Endodermal cell (in vitro differentiated cells): ENCODE data around the gene DENND4A. TPM values are rescaled to one million over a fixed set of nuclear protein-coding genes. Genes with fewer than 3 reads are reported as not detected.
"Not testable (repeated sequence)": the region's sequence is repeated elsewhere in the genome, so short reads cannot be mapped to it uniquely, and the experiment has no call there.

Experiments used
- DNase-seq: peaks from one replicate; pipeline ENCODE4 v3.0.0-alpha.2; 2017
- H3K27ac ChIP-seq: 2 replicates; pipeline ENCODE4 v1.5.1; 2013; ENCODE audit warnings: mild to moderate bottlenecking, low read depth, low read length, moderate library complexity
- H3K27me3 ChIP-seq: 2 replicates; pipeline ENCODE4 v1.6.1; 2013; ENCODE audit warnings: mild to moderate bottlenecking, low read length, moderate library complexity; ENCODE audit not compliant: insufficient read depth, control insufficient read depth, poor library complexity, severe bottlenecking
- H3K36me3 ChIP-seq: 2 replicates; pipeline ENCODE4 v1.7.0; 2013; ENCODE audit warnings: mild to moderate bottlenecking, low read length, moderate library complexity; ENCODE audit not compliant: control insufficient read depth, insufficient read depth
- H3K4me1 ChIP-seq: one replicate; pipeline ENCODE4 v1.7.0; 2013; ENCODE audit warnings: low read length; ENCODE audit not compliant: control insufficient read depth, insufficient read depth
- H3K4me3 ChIP-seq: 2 replicates; pipeline ENCODE4 v1.5.1; 2013; ENCODE audit warnings: mild to moderate bottlenecking, low read length, moderate library complexity
- H3K9ac ChIP-seq: 2 replicates; pipeline ENCODE4 v1.6.1; 2013; ENCODE audit warnings: mild to moderate bottlenecking, low read length, moderate library complexity; ENCODE audit not compliant: poor library complexity, severe bottlenecking; ENCODE audit errors: extremely low read depth
- H3K9me3 ChIP-seq: 2 replicates; pipeline ENCODE4 v1.6.1; 2013; ENCODE audit warnings: mild to moderate bottlenecking, low read length, moderate library complexity; ENCODE audit not compliant: control insufficient read depth
- H3K27ac Mint-ChIP-seq: 2 replicates; pipeline ENCODE4 v1.8.0; 2020; ENCODE audit warnings: mixed read lengths
- H3K27me3 Mint-ChIP-seq: 2 replicates; pipeline ENCODE4 v1.8.0; 2021; ENCODE audit warnings: mild to moderate bottlenecking, mixed read lengths; ENCODE audit not compliant: insufficient read depth
- H3K36me3 Mint-ChIP-seq: 2 replicates; pipeline ENCODE4 v1.8.0; 2020; ENCODE audit warnings: low read depth, mixed read lengths
- H3K4me1 Mint-ChIP-seq: 2 replicates; pipeline ENCODE4 v1.8.0; 2020; ENCODE audit warnings: mixed read lengths
- H3K4me3 Mint-ChIP-seq: 2 replicates; pipeline ENCODE4 v1.8.0; 2020; ENCODE audit warnings: mild to moderate bottlenecking, moderate library complexity, mixed read lengths
- H3K9me3 Mint-ChIP-seq: 2 replicates; pipeline ENCODE4 v1.8.0; 2020; ENCODE audit warnings: mild to moderate bottlenecking, mixed read lengths
- CTCF ChIP-seq: fragments of 200-600 bp; sonication (generic); conservative IDR thresholded peaks from 2 replicates; pipeline ENCODE4 v1.5.0; 2021; ENCODE audit warnings: antibody characterized with exemption, mild to moderate bottlenecking
- WGBS, 2 experiments: methylation state at CpG; one replicate each; pipeline versions ENCODE4 v1.1.5 to v1.1.7; 2013; ENCODE audit warnings: missing lambda C conversion rate in 2 of 2, mixed read lengths in 1 of 2; ENCODE audit not compliant: insufficient coverage in 1 of 2, insufficient read length in 1 of 2; 5-methylcytosine and 5-hydroxymethylcytosine counted together
- total RNA-seq, 2 donors: library from RNA; stranded (reverse); fragmentation: NEBNext Ultra II Directional in 1 of 2; extraction: Animal tissue kit (Norgen Biotek cat#: 25700) in 1 of 2; gene quantifications; 2 replicates in 1 of 2; 3 replicates in 1 of 2; pipeline ENCODE4 v1.2.1, GENCODE V29; 2021

Gene DENND4A
- total RNA-seq, 2 donors from 2014 or later = 7.3 to 9.8 TPM

GRCh38 chr15:65818927-65819562, 27.0 kb upstream of the DENND4A start:
- no peak overlapping the region for H3K27ac Mint-ChIP-seq

GRCh38 chr15:65816441-65816840, 24.3 kb upstream of the DENND4A start:
- no peak overlapping the region for H3K27ac Mint-ChIP-seq
- no peaks in the 10 kb centered on the region for H3K36me3 ChIP-seq
- no peak overlapping the region for H3K4me3 Mint-ChIP-seq
- no peak overlapping the region for H3K9ac ChIP-seq
- no peak overlapping the region for H3K4me3 ChIP-seq
- no peaks in the 10 kb centered on the region for H3K36me3 Mint-ChIP-seq
- DNase-seq = no peak
- no peaks in the 10 kb centered on the region for H3K4me1 ChIP-seq
- WGBS, 2 experiments = 92% methylated on average over 3 of the region's 3 CpGs; no CpG with 5 or more reads in 1 of the 2 experiments
- no peak for TF ChIP-seq CTCF
- H3K4me1 Mint-ChIP-seq = no peaks in the 10 kb centered on the region
- H3K9me3 Mint-ChIP-seq = peaks cover 4% of the 10 kb centered on the region
- H3K27me3 ChIP-seq = no peaks in the 10 kb centered on the region
- H3K27me3 Mint-ChIP-seq = no peaks in the 10 kb centered on the region
- H3K27ac ChIP-seq = no peak overlapping the region
- H3K9me3 ChIP-seq = no peaks in the 10 kb centered on the region

More at GRCh38 chr15:65818927-65819562, 27.0 kb upstream of the DENND4A start:
- Mint-ChIP-seq H3K9me3 (no peaks in the 10 kb centered on the region), H3K27me3 (no peaks in the 10 kb centered on the region), H3K36me3 (no peaks in the 10 kb centered on the region), H3K4me3 (no peak overlapping the region), H3K4me1 (peaks cover 2% of the 10 kb centered on the region)
- H3K27ac ChIP-seq = no peak overlapping the region
- H3K9me3 ChIP-seq = no peaks in the 10 kb centered on the region
- H3K4me3 ChIP-seq = no peak overlapping the region
- no peak overlapping the region for H3K9ac ChIP-seq
- no peak for DNase-seq
- H3K36me3 ChIP-seq = no peaks in the 10 kb centered on the region
- 94 to 100% methylated on average over 2 to 3 of the region's 4 CpGs for WGBS, 2 experiments
- TF ChIP-seq CTCF = no peak
- no peaks in the 10 kb centered on the region for H3K27me3 ChIP-seq
- no peaks in the 10 kb centered on the region for H3K4me1 ChIP-seq

GRCh38 chr15:65816008-65816407, 23.9 kb upstream of the DENND4A start:
- H3K27me3 ChIP-seq, H3K4me1 Mint-ChIP-seq, H3K9me3 ChIP-seq, H3K36me3 ChIP-seq, H3K4me3 Mint-ChIP-seq, H3K4me1 ChIP-seq, H3K27ac ChIP-seq, H3K9me3 Mint-ChIP-seq, H3K27ac Mint-ChIP-seq, H3K4me3 ChIP-seq, H3K27me3 Mint-ChIP-seq, DNase-seq, H3K9ac ChIP-seq, H3K36me3 Mint-ChIP-seq: not testable (repeated sequence)
- WGBS, 2 experiments = 71 to 75% methylated on average over 4 of the region's 4 CpGs

GRCh38 chr15:65814271-65814670, 22.2 kb upstream of the DENND4A start:
- H3K4me3 ChIP-seq, DNase-seq, H3K4me1 ChIP-seq, H3K36me3 ChIP-seq, H3K27me3 ChIP-seq, H3K36me3 Mint-ChIP-seq, H3K9me3 Mint-ChIP-seq, H3K27ac Mint-ChIP-seq, H3K4me1 Mint-ChIP-seq, H3K27me3 Mint-ChIP-seq, H3K9me3 ChIP-seq, H3K9ac ChIP-seq, H3K27ac ChIP-seq, H3K4me3 Mint-ChIP-seq: not testable (repeated sequence)
- 67% methylated on average over 3 of the region's 4 CpGs; no CpG with 5 or more reads in 1 of the 2 experiments for WGBS, 2 experiments
